Activated T-cell treated with anti-CD3 and anti-CD28 coated beads, Interleukin-2, amount 50 U/mL, for 4 hours (primary cell): ENCODE data around the gene ZFR. TPM values are rescaled to one million over a fixed set of nuclear protein-coding genes. Genes with fewer than 3 reads are reported as not detected.
"Not testable (repeated sequence)": the region's sequence is repeated elsewhere in the genome, so short reads cannot be mapped to it uniquely, and the experiment has no call there.

ENCODE experiments used
- ATAC-seq, 2 donors: fragments of 200-7000 bp; cut with Tn5 transposase; one replicate each; pipeline ENCODE4 v1.10.0; 2021
- DNase-seq: peaks from one replicate; pipeline ENCODE4 v3.0.0-alpha.2; 2020
- H3K27me3 Mint-ChIP-seq: one replicate; pipeline ENCODE4 v1.8.0; 2021; ENCODE audit warnings: low read depth, mixed read lengths
- H3K36me3 Mint-ChIP-seq: one replicate; pipeline ENCODE4 v1.8.0; 2022; ENCODE audit warnings: mixed read lengths; ENCODE audit not compliant: insufficient read depth
- H3K4me1 Mint-ChIP-seq: one replicate; pipeline ENCODE4 v1.8.0; 2021; ENCODE audit warnings: low read depth, mixed read lengths
- H3K4me3 Mint-ChIP-seq: one replicate; pipeline ENCODE4 v1.8.0; 2021; ENCODE audit warnings: mild to moderate bottlenecking, moderate library complexity, mixed read lengths
- H3K9me3 Mint-ChIP-seq: one replicate; pipeline ENCODE4 v1.8.0; 2021; ENCODE audit warnings: mixed read lengths
- total RNA-seq, 3 donors: library from RNA; stranded (reverse); gene quantifications; one replicate each; pipeline ENCODE4 v1.2.1, GENCODE V29; 2021

Gene ZFR
- total RNA-seq, 3 donors from 2014 or later = 76.9 to 83.3 (median 80.4) TPM

DNA sequence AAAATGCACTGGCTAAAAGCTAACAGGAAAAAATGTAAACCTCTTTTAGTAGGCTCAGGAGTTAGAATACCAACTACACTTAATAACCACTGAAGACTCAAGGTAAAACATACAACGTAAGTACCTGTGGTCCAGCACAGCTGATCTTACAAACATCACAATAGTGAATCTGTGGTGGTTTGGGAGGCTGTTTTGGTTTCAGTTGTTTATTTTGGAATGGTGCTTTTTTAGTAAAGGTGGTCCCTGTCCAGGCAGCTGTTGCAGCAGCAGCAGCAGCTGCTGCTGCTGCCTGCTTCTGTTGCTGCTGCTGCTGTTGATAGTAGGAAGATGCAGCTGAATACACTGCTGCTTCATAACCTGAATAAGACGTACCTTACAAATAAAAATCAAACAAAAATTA lies 37.9 kb downstream of the ZFR start:
- no peak for ATAC-seq
- peaks cover 37% of the 10 kb centered on the region for H3K36me3 Mint-ChIP-seq
- H3K27me3 Mint-ChIP-seq = no peaks in the 10 kb centered on the region
- no peak overlapping the region for H3K4me3 Mint-ChIP-seq
- no peak for DNase-seq
- no peaks in the 10 kb centered on the region for H3K9me3 Mint-ChIP-seq
- H3K4me1 Mint-ChIP-seq = no peaks in the 10 kb centered on the region

DNA sequence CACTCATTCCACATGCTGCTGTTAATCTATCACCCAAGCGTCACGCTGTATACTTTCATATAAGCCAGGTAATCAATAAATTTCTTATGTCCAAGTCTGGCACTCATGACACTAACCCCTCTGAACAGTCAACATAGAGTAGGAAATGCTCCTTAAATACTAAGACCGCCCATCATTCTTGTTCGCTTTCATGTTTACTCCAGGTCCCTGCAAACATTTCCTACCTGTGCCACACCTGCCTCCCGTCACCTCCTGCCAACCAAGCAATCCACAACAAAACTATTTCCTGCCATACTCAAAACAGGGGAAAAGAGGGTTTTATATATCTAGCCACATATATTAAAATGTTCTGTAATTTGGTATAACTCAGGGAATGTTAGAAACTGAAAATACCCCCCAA lies 39.0 kb downstream of the ZFR start:
- peaks cover 39% of the 10 kb centered on the region for H3K36me3 Mint-ChIP-seq
- H3K4me1 Mint-ChIP-seq = peaks cover 2% of the 10 kb centered on the region
- ATAC-seq (no peak), DNase-seq (no peak)
- no peaks in the 10 kb centered on the region for H3K9me3 Mint-ChIP-seq
- H3K27me3 Mint-ChIP-seq = no peaks in the 10 kb centered on the region
- H3K4me3 Mint-ChIP-seq = no peak overlapping the region

DNA sequence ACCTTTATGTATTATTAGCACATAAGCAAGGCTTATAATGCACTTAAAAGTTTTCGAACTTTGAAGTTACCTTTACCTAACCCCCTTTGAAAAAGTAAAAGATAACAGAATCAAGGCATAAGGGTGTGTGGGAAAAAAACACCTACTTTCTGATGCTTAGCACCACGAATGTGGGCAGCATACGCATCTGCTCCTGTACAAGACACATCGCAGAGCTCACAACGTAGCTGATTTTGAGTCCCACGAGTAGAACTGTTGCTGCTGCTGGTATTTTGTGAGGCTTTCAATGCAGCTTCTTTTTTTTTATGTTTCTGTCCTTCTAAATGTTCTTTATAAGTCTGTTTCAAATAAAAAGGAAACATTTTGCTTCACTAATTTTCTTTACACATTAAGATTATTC lies 40.8 kb downstream of the ZFR start:
- no peaks in the 10 kb centered on the region for H3K27me3 Mint-ChIP-seq
- H3K9me3 Mint-ChIP-seq = no peaks in the 10 kb centered on the region
- no peak for ATAC-seq
- H3K36me3 Mint-ChIP-seq = peaks cover 44% of the 10 kb centered on the region
- no peak overlapping the region for H3K4me3 Mint-ChIP-seq
- DNase-seq = no peak
- peaks cover 2% of the 10 kb centered on the region for H3K4me1 Mint-ChIP-seq

GRCh38 chr5:32400401-32400800 lies 44.1 kb downstream of the ZFR start:
- no peaks in the 10 kb centered on the region for H3K27me3 Mint-ChIP-seq
- H3K36me3 Mint-ChIP-seq = peaks cover 36% of the 10 kb centered on the region
- DNase-seq (no peak), ATAC-seq (no peak)
- peaks cover 2% of the 10 kb centered on the region for H3K4me1 Mint-ChIP-seq
- no peaks in the 10 kb centered on the region for H3K9me3 Mint-ChIP-seq
- H3K4me3 Mint-ChIP-seq = no peak overlapping the region

GRCh38 chr5:32398754-32399153 lies 45.8 kb downstream of the ZFR start:
- H3K9me3 Mint-ChIP-seq, H3K27me3 Mint-ChIP-seq, H3K4me3 Mint-ChIP-seq, H3K4me1 Mint-ChIP-seq, ATAC-seq, DNase-seq: not testable (repeated sequence)
- H3K36me3 Mint-ChIP-seq = peaks cover 35% of the 10 kb centered on the region

- Mint-ChIP-seq H3K4me3 (no peak overlapping the region), H3K4me1 (no peaks in the 10 kb centered on the region), H3K27me3 (no peaks in the 10 kb centered on the region), H3K9me3 (no peaks in the 10 kb centered on the region), H3K36me3 (peaks cover 29% of the 10 kb centered on the region)
- DNase-seq (no peak), ATAC-seq (no peak)
These were observed 49.6 kb downstream of the ZFR start for GRCh38 chr5:32394981-32395380.

GRCh38 chr5:32392039-32392438 lies 52.5 kb downstream of the ZFR start:
- DNase-seq (no peak), ATAC-seq (no peak)
- H3K36me3 Mint-ChIP-seq = peaks cover 32% of the 10 kb centered on the region
- H3K9me3 Mint-ChIP-seq = no peaks in the 10 kb centered on the region
- peaks cover 10% of the 10 kb centered on the region for H3K4me1 Mint-ChIP-seq
- H3K27me3 Mint-ChIP-seq = no peaks in the 10 kb centered on the region
- no peak overlapping the region for H3K4me3 Mint-ChIP-seq

DNA sequence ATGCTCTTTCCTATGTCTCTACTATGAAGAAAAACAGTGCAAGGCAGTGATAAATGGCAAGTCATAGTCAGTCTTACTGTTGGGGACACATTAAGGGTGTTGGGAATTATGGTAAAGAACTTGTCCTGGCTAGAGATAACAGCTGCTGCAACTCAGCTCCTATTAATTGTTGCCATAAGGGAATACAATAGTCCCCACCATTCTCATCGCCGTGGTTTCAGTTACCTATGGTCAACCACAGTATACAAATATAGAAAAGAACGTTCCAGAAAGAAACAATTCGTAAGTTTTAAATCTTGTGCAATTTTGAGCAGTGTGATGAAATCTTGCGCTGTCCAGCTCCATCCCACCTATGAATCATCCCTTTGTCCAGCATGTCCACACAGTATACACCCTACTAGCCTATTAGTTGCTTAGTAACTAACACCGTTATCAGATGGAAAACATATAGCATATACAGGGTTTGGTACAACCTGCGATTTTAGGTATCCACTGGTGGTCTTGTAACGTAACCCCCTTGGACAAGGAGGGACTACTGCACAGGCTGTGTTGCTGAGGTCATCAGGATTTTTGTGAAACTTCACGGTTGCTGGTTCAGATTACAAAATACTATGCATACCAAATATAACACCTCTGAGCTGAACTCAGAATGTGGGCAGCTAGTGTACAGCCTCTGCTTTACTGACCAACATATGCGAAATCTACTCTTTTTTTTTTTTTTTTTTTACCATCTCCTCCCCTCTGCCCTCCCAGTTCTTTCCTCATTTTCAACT lies 53.5 kb downstream of the ZFR start:
- H3K9me3 Mint-ChIP-seq = no peaks in the 10 kb centered on the region
- H3K4me3 Mint-ChIP-seq = no peak overlapping the region
- DNase-seq = no peak
- no peak for ATAC-seq
- H3K4me1 Mint-ChIP-seq = peaks cover 10% of the 10 kb centered on the region
- H3K36me3 Mint-ChIP-seq = peaks cover 33% of the 10 kb centered on the region
- H3K27me3 Mint-ChIP-seq = no peaks in the 10 kb centered on the region

GRCh38 chr5:32388432-32389129 lies 56.0 kb downstream of the ZFR start:
- DNase-seq = no peak
- Mint-ChIP-seq H3K4me3 (no peak overlapping the region), H3K36me3 (peaks cover 41% of the 10 kb centered on the region), H3K9me3 (no peaks in the 10 kb centered on the region), H3K4me1 (peaks cover 10% of the 10 kb centered on the region), H3K27me3 (no peaks in the 10 kb centered on the region)
- peak in 1 of 2 donors; percentile 32 for ATAC-seq

GRCh38 chr5:32387841-32388240 lies 56.7 kb downstream of the ZFR start:
- Mint-ChIP-seq H3K4me1 (peaks cover 10% of the 10 kb centered on the region), H3K4me3 (no peak overlapping the region), H3K27me3 (no peaks in the 10 kb centered on the region), H3K9me3 (no peaks in the 10 kb centered on the region), H3K36me3 (peaks cover 44% of the 10 kb centered on the region)
- DNase-seq = no peak
- no peak for ATAC-seq

DNA sequence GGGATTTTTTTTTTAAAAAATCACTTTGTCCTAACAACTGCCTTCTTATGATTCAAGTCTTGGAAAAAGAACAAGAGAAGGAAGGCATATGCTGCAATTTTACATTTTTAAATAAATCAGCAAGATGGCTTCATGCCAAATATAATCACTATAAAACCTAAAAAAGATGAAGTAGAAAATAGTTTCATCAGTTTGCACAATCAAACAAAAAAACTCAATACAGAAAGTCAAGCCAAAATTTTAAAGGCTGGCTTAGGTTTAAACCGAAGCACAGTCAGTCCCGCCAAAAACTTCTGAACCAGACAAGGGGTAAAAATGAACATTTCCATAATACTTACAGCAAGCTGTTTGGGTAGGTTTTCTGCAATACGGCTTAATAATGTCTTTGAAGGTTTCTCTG lies 57.3 kb downstream of the ZFR start:
- DNase-seq (no peak), ATAC-seq (no peak)
- Mint-ChIP-seq H3K4me3 (no peak overlapping the region), H3K27me3 (no peaks in the 10 kb centered on the region), H3K4me1 (peaks cover 10% of the 10 kb centered on the region), H3K36me3 (peaks cover 44% of the 10 kb centered on the region), H3K9me3 (no peaks in the 10 kb centered on the region)

GRCh38 chr5:32384621-32385020 lies 59.9 kb downstream of the ZFR start:
- peaks cover 32% of the 10 kb centered on the region for H3K36me3 Mint-ChIP-seq
- peaks cover 10% of the 10 kb centered on the region for H3K4me1 Mint-ChIP-seq
- DNase-seq (no peak), ATAC-seq (no peak)
- H3K9me3 Mint-ChIP-seq = no peaks in the 10 kb centered on the region
- H3K4me3 Mint-ChIP-seq = no peak overlapping the region
- H3K27me3 Mint-ChIP-seq = no peaks in the 10 kb centered on the region

DNA sequence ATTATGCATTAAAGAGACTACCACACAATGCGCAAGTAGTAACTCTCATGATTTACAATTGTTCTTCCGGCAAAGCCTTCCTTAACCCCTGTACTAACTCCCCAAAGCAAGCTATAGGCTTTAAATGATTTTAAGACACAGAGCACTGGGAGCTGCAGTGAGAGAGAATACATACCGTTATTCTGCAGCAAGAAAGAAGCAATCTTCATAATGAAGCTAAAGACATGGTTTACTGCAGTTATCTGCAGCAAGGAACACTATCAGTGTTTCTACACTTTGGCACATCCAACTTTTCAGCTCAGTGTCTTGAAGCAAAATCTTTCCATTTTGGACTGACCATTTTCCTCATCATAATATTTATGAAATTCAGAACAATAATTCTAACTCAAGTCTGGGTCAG lies 61.0 kb downstream of the ZFR start:
- ATAC-seq (no peak), DNase-seq (no peak)
- Mint-ChIP-seq H3K4me1 (peaks cover 3% of the 10 kb centered on the region), H3K27me3 (no peaks in the 10 kb centered on the region), H3K9me3 (no peaks in the 10 kb centered on the region), H3K4me3 (no peak overlapping the region), H3K36me3 (peaks cover 35% of the 10 kb centered on the region)

DNA sequence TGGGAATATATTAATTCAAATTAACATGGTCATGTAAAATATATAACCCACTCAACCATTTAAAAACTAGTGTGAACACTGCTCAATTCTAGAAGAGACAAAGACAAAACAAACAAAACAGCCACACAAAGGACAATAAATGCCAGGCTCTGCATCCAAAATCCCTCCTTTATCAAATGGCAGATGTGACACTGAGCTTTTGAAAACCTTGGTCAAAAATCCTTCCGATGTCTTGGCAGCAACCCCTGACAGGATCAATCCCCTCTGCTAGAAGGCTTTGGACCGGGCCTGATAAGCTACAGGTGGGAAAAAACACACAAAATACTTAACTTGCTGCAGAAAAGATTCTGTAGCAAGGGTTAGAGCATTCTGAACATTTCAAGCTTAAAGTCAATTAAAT lies 61.5 kb downstream of the ZFR start:
- Mint-ChIP-seq H3K36me3 (peaks cover 32% of the 10 kb centered on the region), H3K27me3 (no peaks in the 10 kb centered on the region), H3K4me1 (no peaks in the 10 kb centered on the region), H3K9me3 (no peaks in the 10 kb centered on the region), H3K4me3 (no peak overlapping the region)
- no peak for DNase-seq
- no peak for ATAC-seq

DNA sequence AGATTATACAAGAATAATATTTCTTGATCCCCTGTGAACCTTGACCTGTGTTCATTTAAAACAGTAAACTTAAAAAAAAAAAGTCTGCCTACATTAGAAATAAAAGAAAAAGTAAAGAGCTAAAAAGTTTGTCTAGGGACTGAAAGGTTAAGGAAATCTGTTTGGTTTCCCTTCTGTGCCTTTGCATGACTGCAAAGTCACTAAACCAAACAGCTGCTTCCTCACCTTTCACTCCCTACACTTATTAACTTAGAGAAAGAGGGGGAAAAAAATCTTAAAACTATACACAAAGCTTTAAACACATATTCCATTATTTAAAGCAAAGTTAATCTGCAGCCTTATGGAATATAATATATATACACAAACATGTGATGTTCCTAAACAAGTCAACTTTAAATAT lies 65.1 kb downstream of the ZFR start:
- Mint-ChIP-seq H3K4me3 (no peak overlapping the region), H3K36me3 (peaks cover 24% of the 10 kb centered on the region), H3K9me3 (no peaks in the 10 kb centered on the region), H3K4me1 (no peaks in the 10 kb centered on the region), H3K27me3 (no peaks in the 10 kb centered on the region)
- ATAC-seq (no peak), DNase-seq (no peak)
